HepG2 (cell line): ENCODE data around the gene UBE2D4. TPM values are rescaled to one million over a fixed set of nuclear protein-coding genes. Genes with fewer than 3 reads are reported as not detected.

ENCODE experiments used
- ARNT2 ChIP-seq: sonication (generic); formaldehyde crosslinking; IDR thresholded peaks from 2 replicates; pipeline ENCODE4 v1.8.0; 2022; ENCODE audit warnings: mild to moderate bottlenecking, low read depth, missing genetic modification reagents, moderate library complexity
- FOXP1 ChIP-seq, 2 experiments: fragments of 450-650 bp in 1 of 2; IDR thresholded peaks; 2 replicates each; pipeline ENCODE4 v1.6.1; 2017 to 2018; ENCODE audit warnings: antibody characterized with exemption in 1 of 2
- HNRNPH1 ChIP-seq: fragments of 200-400 bp; formaldehyde crosslinking; optimal IDR thresholded peaks from 2 replicates; pipeline ENCODE3; 2017; ENCODE audit warnings: mild to moderate bottlenecking, low read depth, low read length
- NR0B2 ChIP-seq: sonication (generic); formaldehyde crosslinking; IDR thresholded peaks from 2 replicates; pipeline ENCODE4 v1.4.0; 2020; ENCODE audit warnings: mild to moderate bottlenecking, missing genetic modification reagents
- PHB2 ChIP-seq: fragments of 450-650 bp; IDR thresholded peaks from 2 replicates; pipeline ENCODE4 v1.6.1; 2018; ENCODE audit not compliant: partially characterized antibody
- RORA ChIP-seq: sonication (generic); formaldehyde crosslinking; IDR thresholded peaks from 2 replicates; pipeline ENCODE4 v1.5.0; 2020; ENCODE audit warnings: mild to moderate bottlenecking, missing genetic modification reagents, moderate library complexity
- SMARCC2 ChIP-seq: fragments of 450-650 bp; IDR thresholded peaks from 2 replicates; pipeline ENCODE4 v1.6.1; 2017; ENCODE audit warnings: antibody characterized with exemption, mild to moderate bottlenecking
- ZFP36 ChIP-seq: fragments of 150-350 bp; IDR thresholded peaks from 2 replicates; pipeline ENCODE4 v1.6.1; 2018; ENCODE audit warnings: borderline replicate concordance, low read length, low read depth; ENCODE audit not compliant: partially characterized antibody
- ZFX ChIP-seq: sonication (generic); formaldehyde crosslinking; IDR thresholded peaks from 2 replicates; pipeline ENCODE4 v1.4.0; 2020; ENCODE audit warnings: mild to moderate bottlenecking, low read depth, missing genetic modification reagents, moderate library complexity
- ZNF318 ChIP-seq: sonication (generic); formaldehyde crosslinking; IDR thresholded peaks from 2 replicates; pipeline ENCODE4 v1.4.0; 2020; ENCODE audit warnings: mild to moderate bottlenecking, missing genetic modification reagents
- ZNF468 ChIP-seq: sonication (generic); formaldehyde crosslinking; IDR thresholded peaks from 2 replicates; pipeline ENCODE4 v1.8.0; 2022; ENCODE audit warnings: mild to moderate bottlenecking, moderate library complexity, missing genetic modification reagents
- ZNF557 ChIP-seq: sonication (generic); formaldehyde crosslinking; IDR thresholded peaks from 2 replicates; pipeline ENCODE4 v1.4.0; 2020; ENCODE audit warnings: missing genetic modification reagents
- polyA plus RNA-seq, 8 experiments: library from polyadenylated mRNA; depleted of rRNA in 3 of 8; stranded (reverse) in 7 of 8; unstranded in 1 of 8; fragments of >200 nt; fragmentation: Illumina TruSeq in 4 of 8; extraction: Trizol in 4 of 8; gene quantifications; 2 replicates each; pipeline versions ENCODE4 v1.2.1 to v1.2.3, GENCODE V29; 2011 to 2016; ENCODE audit warnings: low read depth in 4 of 8, missing spikeins in 1 of 8, mixed read lengths in 1 of 8; ENCODE audit not compliant: insufficient read depth in 1 of 8
- total RNA-seq, 5 experiments: library from RNA; depleted of rRNA; stranded (reverse); fragments of >200 nt; fragmentation: Illumina TruSeq; extraction: Trizol; gene quantifications; 2 replicates each; pipeline ENCODE4 v1.2.3, GENCODE V29; 2016; ENCODE audit warnings: low read depth in 1 of 5
- TF ChIP-seq, protein P1 (sequence below): sonication (generic); formaldehyde crosslinking; IDR thresholded peaks from 2 replicates; pipeline ENCODE4 v1.5.0; 2020; ENCODE audit warnings: mild to moderate bottlenecking, missing genetic modification reagents
- TF ChIP-seq, protein P2 (sequence below): IDR thresholded peaks from 2 replicates; pipeline ENCODE4 v1.6.1; 2016; ENCODE audit warnings: missing compliant biosample characterization, missing genetic modification reagents, borderline replicate concordance
- TF ChIP-seq, protein P3 (sequence below): sonication (generic); formaldehyde crosslinking; IDR thresholded peaks from 2 replicates; pipeline ENCODE4 v1.8.0; 2022; ENCODE audit warnings: low read depth, missing genetic modification reagents

Gene UBE2D4
- total and polyA plus RNA-seq, 2 of the 13 experiments (the other 11 are each of a cell fraction or from before 2014, with no cell fraction given): 9.9 to 16.0 TPM

DNA sequence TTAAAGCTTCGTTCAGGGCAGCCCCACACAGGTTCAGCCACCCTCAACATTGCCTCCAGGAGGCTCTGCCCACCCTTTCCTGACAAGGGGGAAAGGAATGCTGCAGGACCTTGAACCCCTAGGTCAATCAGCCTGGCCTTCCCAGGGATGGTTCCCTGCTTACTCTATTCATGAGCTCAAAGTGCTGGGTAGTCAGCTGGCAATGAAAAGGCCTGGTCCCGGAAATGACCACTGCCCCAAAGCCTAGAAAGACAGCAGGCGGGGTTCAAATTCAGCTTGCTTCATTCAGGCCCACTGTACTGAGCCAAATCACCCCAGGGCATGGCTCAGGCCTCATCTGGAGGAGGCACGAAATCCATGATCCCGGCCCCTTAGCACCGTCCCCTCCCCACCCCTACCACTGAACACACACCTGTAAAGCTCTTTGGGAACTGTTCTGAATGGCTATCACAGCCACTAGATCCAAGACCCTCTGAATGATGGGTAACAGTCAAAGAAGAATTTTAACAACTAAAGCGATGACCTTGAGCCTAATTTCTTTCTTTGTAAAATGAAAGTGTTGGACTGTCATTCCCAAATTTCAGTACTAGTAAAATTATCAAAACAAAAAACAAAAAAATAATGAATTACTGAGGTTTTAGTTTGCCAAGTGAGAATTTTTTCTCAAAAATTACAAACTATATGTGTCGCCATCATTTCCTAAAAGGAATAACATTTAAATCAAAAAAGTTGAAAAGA is 20.9 kb upstream of the UBE2D4 start (continued):
- TF ChIP-seq ZNF318: no peak
- TF ChIP-seq ARNT2 (CRISPR knock-in tag): no peak
- TF ChIP-seq HNRNPH1: no peak
- TF ChIP-seq ZFX (CRISPR knock-in tag): peak; percentile 93
- no peak for TF ChIP-seq ZNF468 (CRISPR knock-in tag)
- no peak for TF ChIP-seq NR0B2
- no peak for TF ChIP-seq ZFP36
- TF ChIP-seq RORA (CRISPR knock-in tag): 0 out of 2 replicates have a peak, but pooled peaks have one; percentile 74
- TF ChIP-seq, protein P1, sequence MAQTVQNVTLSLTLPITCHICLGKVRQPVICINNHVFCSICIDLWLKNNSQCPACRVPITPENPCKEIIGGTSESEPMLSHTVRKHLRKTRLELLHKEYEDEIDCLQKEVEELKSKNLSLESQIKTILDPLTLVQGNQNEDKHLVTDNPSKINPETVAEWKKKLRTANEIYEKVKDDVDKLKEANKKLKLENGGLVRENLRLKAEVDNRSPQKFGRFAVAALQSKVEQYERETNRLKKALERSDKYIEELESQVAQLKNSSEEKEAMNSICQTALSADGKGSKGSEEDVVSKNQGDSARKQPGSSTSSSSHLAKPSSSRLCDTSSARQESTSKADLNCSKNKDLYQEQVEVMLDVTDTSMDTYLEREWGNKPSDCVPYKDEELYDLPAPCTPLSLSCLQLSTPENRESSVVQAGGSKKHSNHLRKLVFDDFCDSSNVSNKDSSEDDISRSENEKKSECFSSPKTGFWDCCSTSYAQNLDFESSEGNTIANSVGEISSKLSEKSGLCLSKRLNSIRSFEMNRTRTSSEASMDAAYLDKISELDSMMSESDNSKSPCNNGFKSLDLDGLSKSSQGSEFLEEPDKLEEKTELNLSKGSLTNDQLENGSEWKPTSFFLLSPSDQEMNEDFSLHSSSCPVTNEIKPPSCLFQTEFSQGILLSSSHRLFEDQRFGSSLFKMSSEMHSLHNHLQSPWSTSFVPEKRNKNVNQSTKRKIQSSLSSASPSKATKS (CRISPR knock-in tag): 0 out of 2 replicates have a peak, but pooled peaks have one; percentile 54
- TF ChIP-seq ZNF557 (CRISPR knock-in tag): no peak
- TF ChIP-seq, protein P2, sequence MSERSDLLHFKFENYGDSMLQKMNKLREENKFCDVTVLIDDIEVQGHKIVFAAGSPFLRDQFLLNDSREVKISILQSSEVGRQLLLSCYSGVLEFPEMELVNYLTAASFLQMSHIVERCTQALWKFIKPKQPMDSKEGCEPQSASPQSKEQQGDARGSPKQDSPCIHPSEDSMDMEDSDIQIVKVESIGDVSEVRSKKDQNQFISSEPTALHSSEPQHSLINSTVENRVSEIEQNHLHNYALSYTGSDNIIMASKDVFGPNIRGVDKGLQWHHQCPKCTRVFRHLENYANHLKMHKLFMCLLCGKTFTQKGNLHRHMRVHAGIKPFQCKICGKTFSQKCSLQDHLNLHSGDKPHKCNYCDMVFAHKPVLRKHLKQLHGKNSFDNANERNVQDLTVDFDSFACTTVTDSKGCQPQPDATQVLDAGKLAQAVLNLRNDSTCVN: no peak
- no peak for TF ChIP-seq SMARCC2
- TF ChIP-seq, protein P3, sequence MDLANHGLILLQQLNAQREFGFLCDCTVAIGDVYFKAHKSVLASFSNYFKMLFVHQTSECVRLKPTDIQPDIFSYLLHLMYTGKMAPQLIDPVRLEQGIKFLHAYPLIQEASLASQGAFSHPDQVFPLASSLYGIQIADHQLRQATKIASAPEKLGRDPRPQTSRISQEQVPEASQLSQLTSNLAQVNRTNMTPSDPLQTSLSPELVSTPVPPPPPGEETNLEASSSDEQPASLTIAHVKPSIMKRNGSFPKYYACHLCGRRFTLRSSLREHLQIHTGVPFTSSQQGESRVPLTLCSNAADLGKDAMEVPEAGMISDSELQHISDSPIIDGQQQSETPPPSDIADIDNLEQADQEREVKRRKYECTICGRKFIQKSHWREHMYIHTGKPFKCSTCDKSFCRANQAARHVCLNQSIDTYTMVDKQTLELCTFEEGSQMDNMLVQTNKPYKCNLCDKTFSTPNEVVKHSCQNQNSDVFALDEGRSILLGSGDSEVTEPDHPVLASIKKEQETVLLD (CRISPR knock-in tag): no peak
- no peak for TF ChIP-seq PHB2
- no peak for TF ChIP-seq FOXP1 (IDR thresholded peaks at IDR 0.05)
- peak; percentile 65 for TF ChIP-seq FOXP1 (CRISPR knock-in tag; IDR thresholded peaks at IDR 0.05)
